MM.1S (cell line): ENCODE results near the gene TMEM176B.

Experiments
- CTCF ChIP-seq: fragments of 300-600 bp; sonication (generic); IDR thresholded peaks from 2 replicates; pipeline ENCODE4 v1.5.1; 2016; ENCODE audit warnings: antibody characterized with exemption, low read length, mixed read lengths
- EZH2 ChIP-seq: fragments of 300-600 bp; sonication (generic); optimal IDR thresholded peaks from 2 replicates; pipeline ENCODE3; 2017; ENCODE audit warnings: low read depth, mild to moderate bottlenecking, antibody characterized with exemption, low read length, mixed read lengths

DNA sequence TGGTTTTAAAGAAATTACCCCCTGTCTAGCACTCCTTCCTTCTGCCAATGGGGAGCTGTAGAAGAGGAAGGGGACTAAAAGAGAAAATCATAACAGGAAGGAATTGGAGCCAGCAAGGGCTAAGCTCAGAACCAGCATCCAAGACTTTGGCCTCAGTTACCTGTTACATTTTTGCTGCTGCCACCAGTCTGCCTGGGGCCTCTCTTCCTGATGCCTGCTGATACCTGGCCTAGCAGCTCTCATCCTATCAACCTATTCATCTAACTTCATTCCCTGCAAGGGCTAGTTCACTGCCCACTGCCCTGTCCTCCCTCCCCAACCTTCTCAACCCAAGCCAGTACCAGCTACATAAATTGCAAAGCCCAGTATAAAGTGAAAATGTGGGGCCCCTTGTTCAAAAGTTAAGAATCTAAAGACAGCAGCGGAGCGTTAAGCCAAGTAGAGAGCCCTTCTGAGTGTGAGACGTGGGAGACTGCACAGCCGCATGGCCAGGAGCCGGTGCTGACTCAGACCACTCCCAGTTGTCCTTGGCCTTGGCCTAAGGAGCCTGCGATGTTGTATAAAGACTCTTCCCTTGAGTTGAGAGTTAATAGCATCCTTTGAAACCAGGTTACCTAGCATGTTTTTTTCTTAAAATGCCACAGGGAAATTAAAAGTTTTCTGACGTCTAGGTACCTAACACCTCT is 38.9 kb upstream of the TMEM176B start:
- TF ChIP-seq CTCF (no peak), EZH2 (no peak)
